Measurements from ENCODE around the gene UST. TPM values are rescaled to one million over a fixed set of nuclear protein-coding genes. Genes with fewer than 3 reads are reported as not detected.

The UST gene
- total RNA-seq, 2 donors from 2014 or later: 4.3 to 5.3 TPM

- Histone ChIP-seq H3K4me1 (no peaks in the 10 kb centered on the region), H3K27me3 (no peaks in the 10 kb centered on the region), H3K9me3 (no peaks in the 10 kb centered on the region), H3K36me3 (no peaks in the 10 kb centered on the region), H3K27ac (no peak overlapping the region), H3K4me3 (no peak overlapping the region)
- TF ChIP-seq CTCF (IDR thresholded peaks at IDR 0.05): no peak
- no peak for DNase-seq (ENCODE audit: low spot score)
Observed at GRCh38 chr6:148769304-148769968, 22.6 kb downstream of the UST start.

- Histone ChIP-seq H3K4me3 (no peak overlapping the region), H3K9me3 (no peaks in the 10 kb centered on the region), H3K27ac (no peak overlapping the region), H3K27me3 (no peaks in the 10 kb centered on the region), H3K36me3 (no peaks in the 10 kb centered on the region), H3K4me1 (no peaks in the 10 kb centered on the region)
- TF ChIP-seq CTCF (IDR thresholded peaks at IDR 0.05): no peak
- no peak for DNase-seq (ENCODE audit: low spot score)
Observed at GRCh38 chr6:148770408-148771211, 23.8 kb downstream of the UST start.

- no peaks in the 10 kb centered on the region for H3K4me1 ChIP-seq
- H3K36me3 ChIP-seq: no peaks in the 10 kb centered on the region
- no peak overlapping the region for H3K4me3 ChIP-seq
- no peak for TF ChIP-seq CTCF (IDR thresholded peaks at IDR 0.05)
- H3K27me3 ChIP-seq: no peaks in the 10 kb centered on the region
- no peaks in the 10 kb centered on the region for H3K9me3 ChIP-seq
- DNase-seq (ENCODE audit: low spot score): no peak
- no peak overlapping the region for H3K27ac ChIP-seq
Observed at GRCh38 chr6:148771212-148771601, 24.4 kb downstream of the UST start.

- no peak overlapping the region for H3K27ac ChIP-seq
- TF ChIP-seq CTCF (IDR thresholded peaks at IDR 0.05): no peak
- peaks cover 0 to 6% of the 10 kb centered on the region in 2 donors for H3K4me1 ChIP-seq
- no peaks in the 10 kb centered on the region for H3K9me3 ChIP-seq
- no peak overlapping the region for H3K4me3 ChIP-seq
- H3K27me3 ChIP-seq: no peaks in the 10 kb centered on the region
- H3K36me3 ChIP-seq: no peaks in the 10 kb centered on the region
- no peak for DNase-seq (ENCODE audit: low spot score)
Observed at GRCh38 chr6:148771896-148772554, 25.2 kb downstream of the UST start.

GRCh38 chr6:148775161-148775560, 28.3 kb downstream of the UST start:
- Histone ChIP-seq H3K9me3 (no peaks in the 10 kb centered on the region), H3K36me3 (no peaks in the 10 kb centered on the region), H3K27ac (no peak overlapping the region), H3K4me1 (peaks cover 0 to 10% of the 10 kb centered on the region in 2 donors), H3K27me3 (no peaks in the 10 kb centered on the region), H3K4me3 (no peak overlapping the region)
- no peak for TF ChIP-seq CTCF (IDR thresholded peaks at IDR 0.05)
- no peak for DNase-seq (ENCODE audit: low spot score)
